Endodermal cell (in vitro differentiated cells): Measurements from ENCODE around the gene RPP25. TPM values are rescaled to one million over a fixed set of nuclear protein-coding genes. Genes with fewer than 3 reads are reported as not detected.
A peak's percentile ranks its signal among the peaks of the same experiment; 100 is the strongest.

Experiments
- DNase-seq: peaks from one replicate; pipeline ENCODE4 v3.0.0-alpha.2; 2017
- H3K27ac ChIP-seq: 2 replicates; pipeline ENCODE4 v1.5.1; 2013; ENCODE audit warnings: mild to moderate bottlenecking, low read depth, low read length, moderate library complexity
- H3K27me3 ChIP-seq: 2 replicates; pipeline ENCODE4 v1.6.1; 2013; ENCODE audit warnings: mild to moderate bottlenecking, low read length, moderate library complexity; ENCODE audit not compliant: insufficient read depth, control insufficient read depth, poor library complexity, severe bottlenecking
- H3K36me3 ChIP-seq: 2 replicates; pipeline ENCODE4 v1.7.0; 2013; ENCODE audit warnings: mild to moderate bottlenecking, low read length, moderate library complexity; ENCODE audit not compliant: control insufficient read depth, insufficient read depth
- H3K4me1 ChIP-seq: one replicate; pipeline ENCODE4 v1.7.0; 2013; ENCODE audit warnings: low read length; ENCODE audit not compliant: control insufficient read depth, insufficient read depth
- H3K4me3 ChIP-seq: 2 replicates; pipeline ENCODE4 v1.5.1; 2013; ENCODE audit warnings: mild to moderate bottlenecking, low read length, moderate library complexity
- H3K9ac ChIP-seq: 2 replicates; pipeline ENCODE4 v1.6.1; 2013; ENCODE audit warnings: mild to moderate bottlenecking, low read length, moderate library complexity; ENCODE audit not compliant: poor library complexity, severe bottlenecking; ENCODE audit errors: extremely low read depth
- H3K9me3 ChIP-seq: 2 replicates; pipeline ENCODE4 v1.6.1; 2013; ENCODE audit warnings: mild to moderate bottlenecking, low read length, moderate library complexity; ENCODE audit not compliant: control insufficient read depth
- H3K27ac Mint-ChIP-seq: 2 replicates; pipeline ENCODE4 v1.8.0; 2020; ENCODE audit warnings: mixed read lengths
- H3K27me3 Mint-ChIP-seq: 2 replicates; pipeline ENCODE4 v1.8.0; 2021; ENCODE audit warnings: mild to moderate bottlenecking, mixed read lengths; ENCODE audit not compliant: insufficient read depth
- H3K36me3 Mint-ChIP-seq: 2 replicates; pipeline ENCODE4 v1.8.0; 2020; ENCODE audit warnings: low read depth, mixed read lengths
- H3K4me1 Mint-ChIP-seq: 2 replicates; pipeline ENCODE4 v1.8.0; 2020; ENCODE audit warnings: mixed read lengths
- H3K4me3 Mint-ChIP-seq: 2 replicates; pipeline ENCODE4 v1.8.0; 2020; ENCODE audit warnings: mild to moderate bottlenecking, moderate library complexity, mixed read lengths
- H3K9me3 Mint-ChIP-seq: 2 replicates; pipeline ENCODE4 v1.8.0; 2020; ENCODE audit warnings: mild to moderate bottlenecking, mixed read lengths
- CTCF ChIP-seq: fragments of 200-600 bp; sonication (generic); conservative IDR thresholded peaks from 2 replicates; pipeline ENCODE4 v1.5.0; 2021; ENCODE audit warnings: antibody characterized with exemption, mild to moderate bottlenecking
- WGBS, 2 experiments: methylation state at CpG; one replicate each; pipeline versions ENCODE4 v1.1.5 to v1.1.7; 2013; ENCODE audit warnings: missing lambda C conversion rate in 2 of 2, mixed read lengths in 1 of 2; ENCODE audit not compliant: insufficient coverage in 1 of 2, insufficient read length in 1 of 2; 5-methylcytosine and 5-hydroxymethylcytosine counted together
- total RNA-seq, 2 donors: library from RNA; stranded (reverse); fragmentation: NEBNext Ultra II Directional in 1 of 2; extraction: Animal tissue kit (Norgen Biotek cat#: 25700) in 1 of 2; gene quantifications; 2 replicates in 1 of 2; 3 replicates in 1 of 2; pipeline ENCODE4 v1.2.1, GENCODE V29; 2021

RPP25 gene
- total RNA-seq, 2 donors from 2014 or later, result 4.6 to 9.9 TPM

GRCh38 chr15:74976159-74976558 lies 19.6 kb upstream of the RPP25 start:
- WGBS, 2 experiments, result 93 to 100% methylated on average over 1 of the region's 1 CpG
- H3K36me3 ChIP-seq, result no peaks in the 10 kb centered on the region

GRCh38 chr15:74967670-74968069 lies 11.1 kb upstream of the RPP25 start:
- peaks cover 5% of the 10 kb centered on the region for H3K27me3 Mint-ChIP-seq
- no peaks in the 10 kb centered on the region for H3K4me1 ChIP-seq
- H3K9ac ChIP-seq, result no peak overlapping the region
- TF ChIP-seq CTCF, result no peak
- H3K27ac Mint-ChIP-seq, result no peak overlapping the region
- H3K9me3 ChIP-seq, result no peaks in the 10 kb centered on the region
- no peak overlapping the region for H3K4me3 ChIP-seq
- H3K4me3 Mint-ChIP-seq, result no peak overlapping the region
- H3K36me3 Mint-ChIP-seq, result no peaks in the 10 kb centered on the region
- 67 to 99% methylated on average over 2 to 5 of the region's 5 CpGs for WGBS, 2 experiments
- peaks cover 12% of the 10 kb centered on the region for H3K4me1 Mint-ChIP-seq
- no peak for DNase-seq
- H3K27me3 ChIP-seq, result peaks cover under 1% of the 10 kb centered on the region
- H3K27ac ChIP-seq, result no peak overlapping the region
- H3K36me3 ChIP-seq, result no peaks in the 10 kb centered on the region
- H3K9me3 Mint-ChIP-seq, result peaks cover 2% of the 10 kb centered on the region

More at GRCh38 chr15:74976159-74976558, 19.6 kb upstream of the RPP25 start:
- Mint-ChIP-seq H3K9me3 (peaks cover 4% of the 10 kb centered on the region), H3K36me3 (no peaks in the 10 kb centered on the region), H3K4me1 (no peaks in the 10 kb centered on the region), H3K4me3 (no peak overlapping the region), H3K27ac (no peak overlapping the region), H3K27me3 (peaks cover 9% of the 10 kb centered on the region)
- Histone ChIP-seq H3K27ac (no peak overlapping the region), H3K4me3 (no peak overlapping the region), H3K9ac (no peak overlapping the region), H3K27me3 (no peaks in the 10 kb centered on the region), H3K4me1 (no peaks in the 10 kb centered on the region), H3K9me3 (no peaks in the 10 kb centered on the region)
- TF ChIP-seq CTCF, result peak; percentile 50
- DNase-seq, result no peak

- H3K4me3 ChIP-seq, result no peak overlapping the region
- no peak for DNase-seq
- no peaks in the 10 kb centered on the region for H3K36me3 Mint-ChIP-seq
- H3K27me3 ChIP-seq, result peaks cover 27% of the 10 kb centered on the region
- H3K4me3 Mint-ChIP-seq, result no peak overlapping the region
- H3K27ac ChIP-seq, result no peak overlapping the region
- H3K9ac ChIP-seq, result no peak overlapping the region
- H3K4me1 Mint-ChIP-seq, result peaks cover 12% of the 10 kb centered on the region
- H3K9me3 Mint-ChIP-seq, result no peaks in the 10 kb centered on the region
- no peaks in the 10 kb centered on the region for H3K4me1 ChIP-seq
- no peak overlapping the region for H3K27ac Mint-ChIP-seq
- peaks cover 32% of the 10 kb centered on the region for H3K27me3 Mint-ChIP-seq
- WGBS, 2 experiments, result 61 to 71% methylated on average over 1 to 2 of the region's 3 CpGs
- no peak for TF ChIP-seq CTCF
- no peaks in the 10 kb centered on the region for H3K9me3 ChIP-seq
- no peaks in the 10 kb centered on the region for H3K36me3 ChIP-seq
Observed at GRCh38 chr15:74964794-74965193, 8.2 kb upstream of the RPP25 start.
